Germinal center (tissue), 1 donor: Measurements from ENCODE around the gene REM1.
A peak's percentile ranks its signal among the peaks of the same experiment; 100 is the strongest.
"Not testable (repeated sequence)": the region's sequence is repeated elsewhere in the genome, so short reads cannot be mapped to it uniquely, and the experiment has no call there.

ENCODE experiments used
- DNase-seq: peaks from one replicate; pipeline ENCODE4 v3.0.0; 2012; ENCODE audit warnings: mixed read lengths, low spot score

REM1 gene

GRCh38 chr20:31485450-31486339 lies 10.6 kb downstream of the REM1 start:
- no peak for DNase-seq

GRCh38 chr20:31488115-31488514 lies 13.0 kb downstream of the REM1 start:
- no peak for DNase-seq

- DNase-seq = no peak
Observed at GRCh38 chr20:31489152-31489551, 14.1 kb downstream of the REM1 start.

- no peak for DNase-seq
Observed at GRCh38 chr20:31490752-31491151, 15.7 kb downstream of the REM1 start.

GRCh38 chr20:31494131-31494530 lies 19.0 kb downstream of the REM1 start:
- no peak for DNase-seq

GRCh38 chr20:31496761-31497295 lies 21.7 kb downstream of the REM1 start:
- DNase-seq = no peak

- DNase-seq = no peak
Observed at GRCh38 chr20:31497838-31498540, 22.9 kb downstream of the REM1 start.

GRCh38 chr20:31500527-31500926 lies 25.4 kb downstream of the REM1 start:
- no peak for DNase-seq

GRCh38 chr20:31502884-31503673 lies 28.0 kb downstream of the REM1 start:
- peak; percentile 76 for DNase-seq

GRCh38 chr20:31505903-31506302 lies 30.8 kb downstream of the REM1 start:
- no peak for DNase-seq

GRCh38 chr20:31508517-31509244 lies 33.6 kb downstream of the REM1 start:
- DNase-seq = no peak

- peak; percentile 95 for DNase-seq
Observed at GRCh38 chr20:31514154-31515071, 39.3 kb downstream of the REM1 start, which contains the start of gene HM13. Gene HM13, plus strand, starts transcription at chr20:31514442. Its CDS starts 110 bp downstream, at chr20:31514552.

- DNase-seq = no peak
Observed at GRCh38 chr20:31515072-31515774, 40.1 kb downstream of the REM1 start.

GRCh38 chr20:31515775-31516107 lies 40.7 kb downstream of the REM1 start:
- no peak for DNase-seq

GRCh38 chr20:31516166-31516565 lies 41.1 kb downstream of the REM1 start:
- no peak for DNase-seq

GRCh38 chr20:31516651-31517050 lies 41.6 kb downstream of the REM1 start:
- DNase-seq = no peak

- no peak for DNase-seq
Observed at GRCh38 chr20:31517373-31517772, 42.3 kb downstream of the REM1 start.

GRCh38 chr20:31521267-31521666 lies 46.2 kb downstream of the REM1 start:
- DNase-seq = not testable (repeated sequence)

- no peak for DNase-seq
Observed at GRCh38 chr20:31522731-31523130, 47.6 kb downstream of the REM1 start.
